Activated CD4-positive, alpha-beta T cell treated with anti-CD3 and anti-CD28 coated beads, Interleukin-2, Interleukin-4, amounts not matched to agents 100 ng/mL and 50 ng/mL, durations not matched to agents 16 hours and 8 hours (primary cell): Measurements from ENCODE around the gene CCDC127.
A peak's percentile ranks its signal among the peaks of the same experiment; 100 is the strongest.

Experiments used
- DNase-seq: peaks from one replicate; pipeline ENCODE4 v3.0.0-alpha.2; 2020; ENCODE audit warnings: low spot score

CCDC127 gene

DNA sequence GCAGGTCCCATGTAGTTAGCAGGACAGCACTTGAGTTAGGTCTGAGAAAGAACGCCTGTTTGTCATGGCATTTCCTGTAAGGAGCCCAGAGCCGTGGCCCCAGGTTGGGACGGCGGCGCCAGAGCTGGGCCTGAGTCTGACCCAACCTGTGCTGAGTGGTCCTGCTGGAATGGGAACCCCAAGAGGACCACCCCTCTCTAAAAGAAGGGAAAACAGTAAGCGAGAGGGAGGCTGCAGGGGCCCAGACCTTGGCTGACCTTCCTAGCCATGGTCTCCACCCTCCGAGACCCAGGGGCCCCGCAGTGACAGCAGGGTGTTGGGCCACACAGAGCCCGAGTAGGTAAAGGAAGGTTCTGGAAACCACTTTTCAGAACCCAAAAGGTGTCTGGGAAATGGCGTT lies 28.5 kb downstream of the CCDC127 start:
- no peak for DNase-seq

DNA sequence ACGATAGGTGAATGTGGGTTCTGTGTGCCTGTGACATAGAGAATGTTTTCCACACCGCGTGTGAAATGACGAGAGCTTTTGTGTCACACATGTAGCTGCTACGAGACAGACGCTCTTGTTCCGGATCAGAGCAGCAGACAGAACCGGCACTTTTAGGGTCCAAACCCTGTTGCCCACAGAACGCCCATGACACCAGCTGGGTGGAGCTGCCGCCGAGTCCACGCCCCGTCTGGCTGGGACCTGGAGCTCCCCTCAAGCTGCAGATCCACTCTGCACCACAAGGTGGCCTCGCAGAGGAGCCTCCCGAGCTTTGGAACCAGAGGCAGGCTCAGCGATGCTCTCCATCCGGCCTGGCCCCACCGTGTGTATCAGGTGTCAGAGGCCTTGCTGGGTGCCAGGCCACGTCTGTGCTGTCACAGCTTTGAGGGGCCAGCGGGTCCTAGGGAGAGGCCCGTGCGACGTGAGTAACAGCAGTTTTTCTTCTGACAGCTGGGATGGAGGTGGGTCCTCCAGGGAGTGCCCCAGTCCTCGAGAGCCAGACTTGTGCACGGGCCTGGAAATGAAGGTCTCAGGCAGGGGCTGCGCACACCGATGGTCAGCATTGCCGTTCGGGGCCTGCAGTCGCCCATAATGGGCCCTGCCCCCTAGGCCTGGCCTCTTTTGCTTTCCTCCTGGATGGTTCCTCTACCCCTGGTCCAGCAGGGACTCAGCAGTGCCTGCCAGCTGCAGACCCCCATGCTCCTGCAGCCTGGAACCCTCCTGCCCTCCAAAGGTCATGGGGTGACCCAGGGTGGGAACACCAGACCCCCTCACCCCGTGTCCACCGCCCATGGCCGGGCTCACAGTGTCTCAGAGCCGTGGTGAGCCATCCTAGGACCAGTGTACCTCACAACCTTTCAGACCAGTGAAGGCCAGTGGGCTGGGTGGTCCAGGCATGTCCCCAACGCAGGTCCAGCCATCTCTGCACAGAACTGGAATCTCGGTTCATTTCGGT lies 29.2 kb downstream of the CCDC127 start:
- DNase-seq, result peak; percentile 92

DNA sequence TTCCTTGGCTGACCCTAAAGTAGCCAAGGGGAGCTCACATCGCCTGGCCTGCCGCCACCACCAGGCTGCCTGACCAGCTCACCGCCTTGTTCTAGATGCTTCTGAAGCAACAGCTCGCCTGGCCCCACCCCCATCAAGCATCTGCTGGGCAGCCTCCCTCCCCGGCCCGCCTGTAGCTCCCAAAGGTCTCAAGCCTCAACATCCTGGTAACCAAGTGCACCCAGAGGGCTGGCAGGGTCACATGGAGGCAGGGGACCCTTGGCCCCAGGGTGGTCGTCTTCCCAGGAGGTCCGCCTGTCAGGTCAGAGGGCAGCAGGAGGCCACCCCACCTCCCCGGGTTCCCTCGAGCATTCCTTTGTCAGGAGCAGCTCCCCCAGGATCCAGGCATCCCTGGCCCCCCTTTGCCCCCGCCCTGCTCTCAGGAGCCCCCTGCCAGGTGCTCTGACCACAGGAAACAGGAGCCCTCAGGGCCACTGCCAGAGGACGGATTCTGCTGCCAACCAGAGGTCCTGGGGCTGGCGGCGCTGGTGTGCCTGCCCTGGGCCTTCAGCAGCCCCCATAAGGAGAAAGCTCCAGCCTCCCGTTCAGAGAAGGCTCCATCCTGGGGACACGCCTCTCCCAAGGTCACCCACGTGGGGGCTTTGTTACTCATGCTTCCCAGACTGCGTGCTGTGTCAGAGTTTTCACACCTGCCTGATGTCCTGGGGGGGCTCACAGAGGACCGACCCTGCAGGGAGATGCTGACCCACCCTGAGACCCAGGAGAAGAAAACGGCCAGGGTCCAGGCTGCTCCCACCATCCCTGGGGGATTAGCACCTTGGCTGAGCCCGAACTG lies 30.1 kb downstream of the CCDC127 start:
- DNase-seq, result no peak

DNA sequence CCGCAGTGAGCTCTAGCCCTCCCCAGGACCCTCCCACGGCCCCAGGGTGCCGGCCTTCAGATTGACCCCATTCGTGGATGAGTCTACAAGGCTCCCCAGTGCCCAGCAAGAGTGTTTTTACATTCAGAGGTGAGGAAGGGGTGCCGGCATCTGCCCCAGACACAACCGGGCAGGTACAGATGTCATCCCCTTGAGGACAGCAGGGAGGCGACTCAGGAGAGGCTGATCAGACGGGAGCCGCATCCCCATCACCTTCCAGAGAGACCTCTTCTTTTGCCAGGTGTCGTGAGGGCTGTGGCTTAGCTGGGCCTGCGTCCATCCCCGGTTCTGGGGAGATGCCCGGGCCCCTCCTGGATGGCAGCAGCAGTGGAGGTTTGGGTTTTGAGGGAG lies 30.9 kb downstream of the CCDC127 start:
- no peak for DNase-seq

DNA sequence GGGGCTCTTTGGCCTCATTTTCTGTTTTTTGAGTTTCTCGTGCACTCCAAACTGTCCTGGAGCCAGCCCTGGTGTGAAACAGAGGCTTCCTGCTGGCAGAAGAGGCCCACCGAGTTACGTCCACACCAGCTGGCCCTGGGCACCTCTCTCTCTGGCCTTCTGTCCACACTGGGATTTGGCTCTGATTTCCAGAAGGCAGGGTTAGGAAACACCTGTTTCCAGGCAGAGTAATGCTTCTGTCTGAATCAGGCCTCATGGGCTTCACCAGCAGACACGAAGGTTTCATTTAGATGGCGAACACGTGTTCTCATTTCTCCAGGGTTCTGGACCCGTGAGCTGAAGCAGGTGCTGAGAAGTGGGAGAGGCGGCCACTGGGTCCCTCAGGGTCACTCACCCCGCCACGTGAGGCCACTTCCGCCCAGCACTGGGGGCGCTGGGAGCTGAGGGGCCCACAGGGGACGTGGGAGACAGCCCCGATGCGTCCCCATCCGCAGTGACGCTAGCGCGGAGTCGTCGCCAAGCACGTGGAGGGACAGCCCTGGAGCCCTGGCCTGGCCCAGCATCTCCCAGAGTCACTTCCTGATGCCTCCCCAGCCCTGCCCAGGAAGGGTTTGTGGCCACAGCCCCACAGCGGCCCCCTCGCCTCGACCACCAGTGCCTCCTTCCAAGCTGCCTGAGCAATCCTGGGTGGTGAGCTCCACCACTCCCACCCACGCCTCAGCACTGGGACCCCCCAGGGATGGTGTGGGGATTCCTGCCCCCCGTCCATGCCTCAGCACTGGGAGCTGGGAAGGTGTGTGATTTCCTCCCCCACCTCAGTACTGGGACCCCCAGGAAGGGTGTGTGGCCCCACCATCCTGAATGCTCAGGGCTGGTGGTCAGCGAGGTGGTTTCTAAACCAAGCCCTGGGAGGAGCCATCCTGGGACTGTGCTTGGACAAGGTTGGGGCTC lies 31.6 kb downstream of the CCDC127 start:
- DNase-seq, result no peak

DNA sequence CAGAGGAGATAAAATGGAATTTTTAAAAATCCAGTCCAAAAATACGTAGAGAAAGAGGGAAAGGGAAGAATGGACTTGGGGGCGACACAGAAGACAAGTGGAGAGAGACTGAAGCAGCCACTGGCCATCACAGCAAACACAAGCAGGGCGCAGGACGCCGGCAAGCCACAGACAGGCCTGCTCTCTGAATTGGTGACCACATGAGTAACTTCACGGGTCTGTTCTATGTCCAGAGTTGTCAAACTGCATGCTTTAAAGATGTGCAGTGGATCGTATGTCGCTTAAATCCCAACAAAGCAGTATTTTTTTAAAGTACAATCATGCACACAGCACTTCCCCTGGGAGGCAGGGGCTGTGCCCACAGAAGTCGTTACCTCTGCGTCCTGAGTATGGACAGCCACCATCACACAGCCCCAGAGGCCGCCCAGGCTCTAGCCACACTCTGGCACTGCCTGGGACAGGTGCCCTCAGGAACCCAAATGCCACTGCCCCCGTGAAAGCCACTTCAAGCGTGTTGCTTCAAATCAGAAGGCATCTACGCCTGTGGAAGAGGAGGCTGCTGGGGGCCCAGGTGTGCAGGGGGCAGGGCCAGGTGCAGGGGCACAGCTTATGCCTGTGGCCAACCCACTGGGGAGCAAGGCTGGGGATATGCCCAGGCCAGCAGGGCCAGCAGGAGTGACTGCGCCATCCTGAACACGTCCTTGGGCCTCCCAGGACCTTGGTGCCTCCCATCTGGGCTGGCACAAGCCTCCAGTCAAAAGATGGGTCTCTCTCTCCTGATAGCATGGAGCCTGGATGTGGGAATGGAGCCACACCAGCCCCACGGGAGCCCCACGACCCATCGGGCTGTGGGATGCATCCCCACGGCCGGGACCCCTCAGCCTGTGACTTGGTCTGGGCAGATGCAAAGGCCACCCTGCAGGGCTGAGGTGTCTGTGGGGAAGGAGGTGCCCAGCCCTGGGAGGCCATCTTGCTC lies 32.6 kb downstream of the CCDC127 start:
- DNase-seq, result no peak

DNA sequence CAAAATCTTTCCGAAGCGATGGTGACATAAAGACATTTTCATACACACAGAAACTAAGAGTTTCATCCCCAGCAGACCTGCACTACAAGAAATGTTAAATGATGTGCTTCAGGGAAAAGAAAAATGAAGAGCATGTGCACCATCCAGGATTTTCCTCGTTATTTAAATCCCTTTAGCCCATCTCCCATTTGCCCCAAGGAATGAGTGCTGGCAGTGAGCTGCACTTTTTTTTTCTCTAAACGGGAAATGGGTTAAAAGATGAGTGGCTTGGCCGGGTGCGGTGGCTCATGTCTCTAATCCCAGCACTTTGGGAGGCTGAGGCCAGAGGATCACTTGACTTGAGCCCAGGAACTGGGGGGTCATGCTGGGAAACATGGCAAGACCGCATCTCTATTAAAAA lies 33.5 kb downstream of the CCDC127 start:
- no peak for DNase-seq

DNA sequence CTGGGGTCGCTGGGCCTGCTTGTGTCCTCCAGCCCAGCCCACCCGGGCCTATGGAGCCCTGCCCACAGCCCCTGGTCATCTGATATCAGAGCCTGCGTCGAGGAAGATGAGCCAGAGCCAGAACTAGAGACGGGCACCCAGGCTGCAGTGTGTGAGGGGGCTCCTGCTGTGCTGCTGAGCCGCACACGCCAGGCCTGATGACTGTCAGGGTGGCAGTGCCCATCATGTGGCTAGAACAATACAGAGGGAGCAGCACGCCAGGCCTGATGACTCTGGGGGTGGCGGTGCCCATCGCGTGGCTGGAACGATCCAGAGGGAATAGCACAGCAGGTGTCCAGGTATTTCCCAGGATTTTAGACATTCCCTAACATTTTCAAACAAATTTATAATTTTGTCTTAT lies 35.8 kb downstream of the CCDC127 start:
- no peak for DNase-seq

DNA sequence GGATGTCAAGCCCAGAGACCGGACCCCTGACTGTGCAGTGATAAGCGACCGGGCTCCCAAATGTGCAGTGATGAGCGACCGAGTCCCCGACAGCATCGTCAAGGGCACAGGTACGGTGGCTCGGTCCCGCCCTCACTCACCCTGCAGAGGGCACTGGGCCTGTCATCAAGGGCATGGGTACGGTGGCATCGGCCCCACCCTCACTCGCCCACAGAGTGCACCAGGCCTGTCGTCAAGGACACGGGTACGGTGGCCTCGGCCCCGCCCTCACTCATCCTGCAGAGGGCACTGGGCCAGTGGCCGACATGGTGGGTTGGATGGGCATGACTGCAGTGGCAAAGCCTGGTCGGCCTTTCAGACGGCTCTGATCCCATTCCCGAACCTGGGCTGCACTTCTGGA lies 36.4 kb downstream of the CCDC127 start:
- no peak for DNase-seq

DNA sequence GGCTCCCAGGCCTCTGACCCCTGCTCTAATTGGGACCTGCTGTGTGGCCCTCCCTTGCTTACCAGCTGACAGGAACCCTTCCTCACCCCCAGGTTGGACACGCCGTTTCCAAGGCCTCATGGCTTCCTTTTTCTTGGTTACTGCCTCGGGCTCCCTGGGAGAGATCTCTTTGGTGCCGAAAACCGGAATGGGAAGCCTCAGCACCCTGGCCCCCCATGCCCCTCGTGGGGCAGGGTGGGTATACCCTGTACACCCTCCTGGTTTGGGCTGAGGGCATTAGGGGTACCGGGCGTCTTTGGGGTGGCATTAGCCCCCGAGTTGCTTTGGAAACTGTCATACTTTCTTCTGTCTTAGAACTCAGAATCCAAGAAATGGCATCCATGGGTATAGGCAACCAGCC lies 36.8 kb downstream of the CCDC127 start:
- DNase-seq, result no peak

DNA sequence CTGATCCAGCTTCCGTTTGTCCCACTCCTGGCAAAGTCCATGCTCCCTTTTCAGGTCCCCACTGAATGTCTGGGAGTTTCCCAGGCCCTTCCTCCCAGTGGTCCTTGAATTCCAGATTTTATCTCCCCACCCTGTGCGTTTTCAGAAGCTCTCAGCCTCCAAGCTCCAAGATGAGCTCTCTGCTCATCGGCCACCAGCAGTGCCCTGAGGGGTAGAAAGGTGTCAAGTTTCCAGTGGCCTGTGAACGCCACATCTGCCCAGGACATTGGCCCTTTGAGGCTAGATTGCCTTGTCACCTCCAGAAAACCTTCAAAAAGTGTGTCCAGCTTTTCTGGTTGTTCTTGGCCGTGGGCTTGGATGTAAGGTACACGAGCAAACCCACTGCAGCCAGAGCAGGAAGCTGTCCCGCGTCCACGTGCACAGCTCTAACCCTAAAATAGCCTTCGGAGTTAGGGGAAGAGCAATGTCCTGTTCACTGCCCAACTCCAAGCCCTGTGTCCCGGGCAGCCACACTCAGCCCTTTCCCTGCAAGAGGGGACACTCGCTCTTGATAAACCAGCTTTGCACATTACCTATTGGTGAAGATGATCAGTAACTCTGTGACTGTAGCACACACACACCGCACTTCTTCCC lies 37.6 kb downstream of the CCDC127 start:
- no peak for DNase-seq

DNA sequence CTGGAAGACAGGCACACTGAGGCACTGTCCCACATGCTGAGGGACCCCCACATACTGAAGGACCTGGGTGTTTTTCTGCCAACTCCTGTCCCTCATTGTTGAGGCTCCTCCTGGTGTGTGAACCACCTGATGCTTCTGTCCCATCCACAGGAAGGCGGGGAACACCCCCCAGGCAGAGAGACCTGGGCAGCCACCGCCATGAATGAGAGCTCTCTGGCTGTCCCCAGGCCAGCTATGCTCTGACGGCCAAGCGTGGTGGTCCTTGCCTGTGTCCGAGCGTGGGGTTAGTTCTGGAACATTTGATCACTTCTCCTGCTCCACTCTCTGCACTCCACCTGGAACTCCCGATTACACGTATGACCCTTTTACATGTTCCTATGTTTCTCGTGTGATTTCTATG lies 38.6 kb downstream of the CCDC127 start:
- DNase-seq, result no peak

DNA sequence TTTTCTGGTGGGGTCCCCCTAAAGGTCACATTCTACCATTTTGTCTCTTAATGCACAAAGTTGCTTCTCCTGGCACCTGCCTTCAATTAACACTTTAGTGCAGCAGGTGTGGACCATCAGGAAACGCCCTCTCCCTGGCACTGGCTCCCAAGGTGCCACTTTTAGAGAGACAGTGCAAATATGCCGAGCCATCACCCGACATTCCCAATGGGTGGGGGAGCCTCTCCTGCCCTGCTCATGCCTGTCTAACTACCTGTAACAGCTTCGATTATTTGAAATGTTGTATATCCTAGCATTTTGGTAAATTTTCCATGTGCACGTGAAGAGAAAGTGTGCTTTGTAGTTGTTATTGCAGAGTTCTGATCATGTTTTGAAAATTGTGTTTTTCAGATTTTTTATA lies 39.8 kb downstream of the CCDC127 start:
- DNase-seq, result no peak

DNA sequence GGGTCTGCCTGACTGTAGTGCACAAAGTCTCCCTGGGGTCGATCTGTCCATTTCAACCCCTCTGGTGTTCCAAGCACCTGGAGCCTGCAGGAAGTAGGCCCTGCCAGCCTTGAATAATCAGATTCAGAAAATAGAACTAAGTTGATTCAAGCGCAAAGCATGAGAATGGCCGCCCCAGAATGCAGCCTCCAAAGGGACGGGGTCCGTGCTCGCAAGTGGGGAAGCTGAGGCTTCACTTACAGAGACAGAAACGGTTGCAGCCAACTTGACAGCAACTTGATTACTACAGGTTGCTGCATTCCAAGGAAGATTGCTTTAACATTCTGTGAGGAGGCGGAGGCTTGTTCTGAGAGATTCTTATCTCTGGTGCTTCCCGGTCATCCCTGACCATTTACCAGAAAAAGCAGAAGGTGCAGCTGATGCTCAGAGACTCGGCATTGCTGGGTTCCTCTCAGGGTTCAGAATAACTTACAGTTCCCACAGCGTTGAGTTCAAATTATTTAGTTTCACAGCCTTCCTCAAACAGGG lies 41.6 kb downstream of the CCDC127 start:
- no peak for DNase-seq

DNA sequence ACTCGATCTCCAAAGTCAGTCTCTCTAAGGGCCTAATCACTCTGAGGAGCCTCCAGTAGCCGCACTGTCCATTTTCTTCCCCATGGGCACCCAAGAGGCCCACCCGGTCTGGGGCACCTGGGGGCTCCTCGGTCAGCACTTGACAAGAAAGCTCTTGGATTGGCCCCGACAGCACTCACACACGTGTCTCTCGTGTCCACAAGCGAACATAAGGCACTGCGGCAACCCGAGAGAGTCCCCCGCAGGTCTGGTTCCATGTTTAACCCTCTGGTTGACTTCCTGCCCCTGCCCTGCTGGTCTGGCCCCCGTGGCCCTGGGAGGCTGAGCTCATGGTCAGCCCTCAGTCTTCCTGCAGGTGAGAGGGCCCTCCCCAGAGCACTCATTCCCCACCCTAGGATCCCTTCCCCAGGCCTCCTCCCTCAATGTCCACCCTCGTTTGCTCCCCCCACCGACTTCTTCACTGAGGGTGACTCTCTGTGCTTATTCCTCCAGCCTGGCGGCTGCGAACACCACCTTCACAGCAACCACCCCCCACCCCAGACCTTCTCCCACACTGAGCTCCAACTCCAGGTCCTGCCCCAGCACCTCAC lies 43.0 kb downstream of the CCDC127 start:
- DNase-seq, result no peak

DNA sequence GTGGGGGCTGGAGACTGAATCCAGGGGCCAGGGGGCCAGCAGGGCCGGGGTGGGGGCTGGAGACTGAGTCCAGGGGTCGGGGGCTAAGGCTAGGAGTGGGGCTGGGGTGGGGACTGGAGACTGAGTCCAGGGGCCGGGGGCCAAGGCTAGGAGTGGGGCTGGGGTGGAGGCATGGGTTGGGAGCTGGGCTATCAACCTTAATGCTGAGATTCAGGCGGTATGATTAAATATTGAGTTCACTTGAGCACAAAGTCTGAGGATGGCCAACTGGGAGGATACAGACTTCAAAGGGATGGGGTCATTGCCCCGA lies 43.7 kb downstream of the CCDC127 start:
- DNase-seq, result no peak

DNA sequence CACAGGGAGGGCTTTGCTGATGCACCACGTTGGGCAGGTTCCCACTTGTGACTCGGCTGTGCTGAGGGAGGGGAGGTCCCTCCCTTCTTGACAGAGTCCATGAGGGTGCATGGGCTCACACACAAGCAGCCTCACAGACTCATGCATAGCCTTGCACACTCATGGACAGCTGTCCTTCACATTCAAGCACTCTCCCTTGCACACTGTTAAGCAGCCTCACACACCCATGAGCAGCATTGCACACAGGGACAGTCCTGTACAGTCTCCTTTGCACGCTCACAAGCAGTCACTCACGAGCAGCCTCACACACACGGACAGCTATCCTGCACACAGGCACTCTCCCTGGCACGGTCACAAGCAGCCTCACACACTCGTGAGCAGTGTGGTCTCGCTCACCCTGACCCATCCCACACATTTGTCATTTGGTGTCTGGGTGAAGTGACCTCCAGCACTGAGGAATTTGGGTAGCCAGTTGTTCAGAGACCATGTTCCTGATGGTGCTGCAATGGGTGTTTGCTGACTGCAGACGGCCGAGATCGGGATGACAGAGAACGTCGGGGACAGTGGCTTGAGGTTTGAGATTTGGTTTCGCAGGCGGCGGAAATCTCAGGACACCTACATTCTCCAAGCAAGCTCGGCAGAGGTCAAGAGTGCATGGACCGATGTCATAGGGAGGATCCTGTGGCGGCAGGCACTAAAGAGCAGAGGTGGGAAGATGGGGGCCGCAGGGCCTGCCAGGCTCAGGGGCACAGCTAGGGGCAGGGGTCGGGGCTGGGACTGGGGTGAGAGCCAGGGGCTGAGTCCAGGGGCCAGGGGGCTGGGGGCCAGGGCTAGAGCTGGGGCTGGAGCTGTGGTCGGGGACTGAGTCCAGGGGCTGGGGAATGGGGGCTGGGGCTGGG lies 44.3 kb downstream of the CCDC127 start:
- DNase-seq, result no peak

DNA sequence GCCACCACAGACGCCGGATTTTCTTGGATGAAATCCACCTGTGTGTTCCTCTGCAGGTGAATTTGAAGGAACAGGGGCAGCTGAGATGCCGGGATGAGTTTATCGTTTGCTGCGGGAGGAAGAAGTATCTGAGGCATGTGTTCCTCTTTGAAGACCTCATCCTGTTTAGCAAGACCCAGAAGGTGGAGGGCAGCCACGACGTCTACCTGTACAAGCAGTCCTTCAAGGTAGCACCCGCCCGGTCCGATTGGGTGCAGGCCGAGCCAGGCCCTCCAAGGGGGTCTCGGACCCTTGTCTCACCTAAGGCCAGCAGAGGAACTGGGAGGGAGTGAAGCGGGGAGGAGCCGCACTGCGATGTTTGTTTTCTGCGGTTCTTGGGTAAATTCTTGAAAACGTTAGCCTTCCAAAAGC lies 45.1 kb downstream of the CCDC127 start:
- DNase-seq, result no peak

DNA sequence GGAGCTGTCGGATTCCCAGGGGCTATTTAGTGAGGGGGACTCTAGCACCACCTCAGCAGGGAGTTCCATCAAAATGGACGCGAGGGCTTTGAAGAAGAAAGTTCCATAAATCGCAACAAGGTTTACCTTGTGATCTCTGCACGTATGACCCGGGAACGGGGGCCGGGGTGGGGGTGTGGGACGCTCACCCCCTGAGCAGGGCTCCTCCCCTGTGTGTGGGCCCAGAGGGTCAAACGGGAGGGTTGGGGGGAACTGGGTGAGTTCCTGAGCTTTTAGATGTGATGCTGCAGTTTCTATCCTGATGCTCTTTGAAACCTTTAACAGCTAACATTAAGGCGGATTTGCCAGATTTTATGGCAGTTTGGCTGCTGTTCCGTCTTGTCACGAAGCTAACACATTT lies 45.5 kb downstream of the CCDC127 start:
- DNase-seq, result no peak
